Embryonic facial prominence (tissue), 1 donor: ENCODE data around the gene ELK4.

ENCODE experiments used
- DNase-seq: peaks from one replicate; pipeline ENCODE4 v3.0.0-alpha.2; 2016; ENCODE audit errors: extremely low spot score

Gene ELK4

GRCh38 chr1:205581321-205581980 is 50.4 kb downstream of the ELK4 start:
- DNase-seq = no peak

GRCh38 chr1:205580923-205581180 is 51.0 kb downstream of the ELK4 start:
- DNase-seq = no peak

- DNase-seq = no peak
These were observed 51.5 kb downstream of the ELK4 start for GRCh38 chr1:205580140-205580922.

- no peak for DNase-seq
These were observed 52.1 kb downstream of the ELK4 start for GRCh38 chr1:205579711-205580110.

GRCh38 chr1:205578780-205579571 is 52.8 kb downstream of the ELK4 start:
- no peak for DNase-seq

GRCh38 chr1:205577874-205578658 is 53.7 kb downstream of the ELK4 start:
- no peak for DNase-seq

- DNase-seq = no peak
These were observed 54.7 kb downstream of the ELK4 start for GRCh38 chr1:205576805-205577761.

GRCh38 chr1:205576011-205576410 is 55.8 kb downstream of the ELK4 start:
- no peak for DNase-seq

- DNase-seq = no peak
These were observed 56.4 kb downstream of the ELK4 start for GRCh38 chr1:205575294-205575885.

GRCh38 chr1:205572421-205572820 is 59.4 kb downstream of the ELK4 start:
- no peak for DNase-seq

- no peak for DNase-seq
These were observed 60.1 kb downstream of the ELK4 start for GRCh38 chr1:205571747-205572146.

GRCh38 chr1:205570796-205571537 is 60.8 kb downstream of the ELK4 start:
- no peak for DNase-seq

GRCh38 chr1:205570173-205570501 is 61.7 kb downstream of the ELK4 start:
- no peak for DNase-seq

GRCh38 chr1:205569411-205570172 is 62.2 kb downstream of the ELK4 start:
- no peak for DNase-seq

- no peak for DNase-seq
These were observed 63.1 kb downstream of the ELK4 start for GRCh38 chr1:205568469-205569361.

GRCh38 chr1:205568135-205568468 is 63.7 kb downstream of the ELK4 start:
- no peak for DNase-seq

- DNase-seq = no peak
These were observed 64.1 kb downstream of the ELK4 start for GRCh38 chr1:205567716-205568115.

- DNase-seq = no peak
These were observed 66.0 kb downstream of the ELK4 start for GRCh38 chr1:205565799-205566198.
